Measurements from ENCODE around the gene CCDC152.
A peak's percentile ranks its signal among the peaks of the same experiment; 100 is the strongest.

Gene CCDC152

DNA sequence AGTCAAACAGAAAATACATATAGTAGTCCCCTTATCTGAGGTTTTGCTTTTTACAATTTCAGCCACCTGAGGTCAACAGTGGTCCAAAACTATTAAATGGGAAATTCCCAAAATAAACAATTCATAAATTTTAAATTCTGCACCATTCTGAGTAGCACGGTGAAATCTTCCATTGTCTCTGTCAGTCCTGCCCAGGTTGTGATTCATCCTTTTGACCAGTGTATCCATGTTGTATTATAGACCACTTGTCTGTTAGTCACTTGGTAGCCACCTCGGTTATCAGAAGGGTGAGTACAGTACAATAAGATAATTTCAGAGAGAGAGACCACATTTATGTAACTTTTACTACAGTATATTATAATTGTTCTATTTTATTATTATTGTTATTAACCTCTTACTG lies 2.8 kb downstream of the CCDC152 start:
- TF ChIP-seq, protein P1, sequence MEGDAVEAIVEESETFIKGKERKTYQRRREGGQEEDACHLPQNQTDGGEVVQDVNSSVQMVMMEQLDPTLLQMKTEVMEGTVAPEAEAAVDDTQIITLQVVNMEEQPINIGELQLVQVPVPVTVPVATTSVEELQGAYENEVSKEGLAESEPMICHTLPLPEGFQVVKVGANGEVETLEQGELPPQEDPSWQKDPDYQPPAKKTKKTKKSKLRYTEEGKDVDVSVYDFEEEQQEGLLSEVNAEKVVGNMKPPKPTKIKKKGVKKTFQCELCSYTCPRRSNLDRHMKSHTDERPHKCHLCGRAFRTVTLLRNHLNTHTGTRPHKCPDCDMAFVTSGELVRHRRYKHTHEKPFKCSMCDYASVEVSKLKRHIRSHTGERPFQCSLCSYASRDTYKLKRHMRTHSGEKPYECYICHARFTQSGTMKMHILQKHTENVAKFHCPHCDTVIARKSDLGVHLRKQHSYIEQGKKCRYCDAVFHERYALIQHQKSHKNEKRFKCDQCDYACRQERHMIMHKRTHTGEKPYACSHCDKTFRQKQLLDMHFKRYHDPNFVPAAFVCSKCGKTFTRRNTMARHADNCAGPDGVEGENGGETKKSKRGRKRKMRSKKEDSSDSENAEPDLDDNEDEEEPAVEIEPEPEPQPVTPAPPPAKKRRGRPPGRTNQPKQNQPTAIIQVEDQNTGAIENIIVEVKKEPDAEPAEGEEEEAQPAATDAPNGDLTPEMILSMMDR (conservative IDR thresholded peaks at IDR 0.05), result no peak
- TF ChIP-seq ZFX (IDR thresholded peaks at IDR 0.05), result no peak
- H3K27ac ChIP-seq, result no peak overlapping the region

DNA sequence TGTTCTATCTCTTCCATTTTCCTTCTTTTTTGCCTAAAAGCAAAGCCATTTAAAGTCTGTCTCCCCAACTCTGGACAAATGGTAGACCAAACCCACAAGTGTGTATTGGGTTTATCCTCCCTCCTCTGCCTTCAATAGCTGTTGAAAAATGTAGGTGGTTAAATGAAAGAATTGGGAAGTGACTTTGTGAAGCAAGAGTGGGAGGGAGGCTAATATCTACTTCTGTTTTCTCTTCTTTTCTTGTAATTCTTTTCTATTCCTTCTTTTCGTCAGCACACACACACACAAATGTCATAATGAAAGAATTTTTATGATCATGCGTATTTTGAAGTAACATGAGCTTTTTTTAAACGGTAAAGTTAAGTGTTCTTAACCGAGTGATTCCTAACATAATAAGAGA lies 3.8 kb downstream of the CCDC152 start:
- no peak for TF ChIP-seq ZFX (IDR thresholded peaks at IDR 0.05)
- TF ChIP-seq, protein P1 (conservative IDR thresholded peaks at IDR 0.05), result no peak
- no peak overlapping the region for H3K27ac ChIP-seq

DNA sequence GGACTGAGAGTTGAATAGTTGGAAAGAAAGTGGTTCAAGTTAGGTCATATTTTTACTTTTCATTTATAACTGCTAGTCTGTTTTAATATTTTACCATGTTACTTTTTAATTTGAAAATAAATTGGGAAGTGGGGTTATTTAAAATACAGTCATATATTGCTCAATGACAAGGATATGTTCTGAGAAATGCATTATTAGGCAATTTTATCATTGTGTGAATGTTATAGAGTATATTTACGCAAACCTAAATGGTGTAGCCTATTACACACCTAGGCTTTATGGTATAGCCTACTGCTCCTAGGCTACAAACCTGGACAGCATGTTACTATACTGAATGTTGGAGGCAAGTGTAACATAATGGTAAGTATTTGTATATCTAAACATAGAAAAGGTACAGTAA lies 5.2 kb downstream of the CCDC152 start:
- TF ChIP-seq ZFX (IDR thresholded peaks at IDR 0.05), result no peak
- TF ChIP-seq, protein P1 (conservative IDR thresholded peaks at IDR 0.05), result no peak
- no peak overlapping the region for H3K27ac ChIP-seq

DNA sequence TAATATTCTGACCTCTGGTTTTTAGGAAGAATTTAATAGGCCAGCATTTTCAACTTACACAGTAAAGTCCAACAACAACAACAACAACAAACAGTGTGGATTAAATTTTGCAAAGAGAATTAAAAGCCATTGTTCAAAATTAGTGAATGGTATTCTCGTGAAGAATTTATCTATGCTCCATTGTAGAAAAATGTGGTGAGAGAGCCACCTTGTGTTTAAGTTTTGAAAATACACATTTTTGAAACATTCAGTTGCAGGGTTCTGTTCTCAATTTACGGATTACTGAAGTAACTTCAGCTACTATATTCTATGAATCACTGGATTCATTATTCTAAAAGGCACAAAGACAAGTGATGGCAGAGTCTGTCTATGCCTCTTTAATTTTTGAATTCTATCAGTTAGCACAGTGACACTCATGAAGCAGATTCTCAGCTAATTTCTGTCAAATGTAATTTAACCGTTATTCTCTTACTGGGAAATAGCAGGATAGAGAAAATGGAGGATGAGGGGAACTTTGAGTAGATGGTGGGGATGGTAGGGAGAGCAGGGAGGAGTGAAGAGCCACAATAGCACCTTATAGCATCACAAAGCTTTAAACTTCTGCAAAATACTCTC lies 11.0 kb downstream of the CCDC152 start:
- no peak overlapping the region for H3K27ac ChIP-seq
- TF ChIP-seq ZFX (IDR thresholded peaks at IDR 0.05), result no peak
- TF ChIP-seq, protein P1 (conservative IDR thresholded peaks at IDR 0.05), result peak; percentile 76

DNA sequence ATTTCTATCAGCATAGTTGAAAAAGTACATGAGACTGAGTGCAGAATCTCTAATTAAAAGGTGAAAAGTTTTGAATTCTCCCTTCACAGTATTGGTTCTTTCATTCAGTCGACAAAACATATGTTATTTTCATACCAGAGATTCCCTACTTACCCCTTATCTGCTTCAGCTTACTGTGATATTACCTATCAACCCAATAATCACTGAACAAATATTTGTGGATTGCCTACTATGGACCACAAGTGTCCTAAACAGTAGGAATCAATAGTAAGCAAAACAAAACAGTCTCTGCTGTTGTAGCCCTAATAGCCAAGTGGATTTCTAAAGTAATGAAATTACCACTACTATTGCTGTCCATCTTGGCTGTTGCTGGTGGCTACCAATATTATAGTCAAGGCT lies 11.5 kb downstream of the CCDC152 start:
- no peak overlapping the region for H3K27ac ChIP-seq
- TF ChIP-seq ZFX (IDR thresholded peaks at IDR 0.05), result no peak
- TF ChIP-seq, protein P1 (conservative IDR thresholded peaks at IDR 0.05), result no peak

DNA sequence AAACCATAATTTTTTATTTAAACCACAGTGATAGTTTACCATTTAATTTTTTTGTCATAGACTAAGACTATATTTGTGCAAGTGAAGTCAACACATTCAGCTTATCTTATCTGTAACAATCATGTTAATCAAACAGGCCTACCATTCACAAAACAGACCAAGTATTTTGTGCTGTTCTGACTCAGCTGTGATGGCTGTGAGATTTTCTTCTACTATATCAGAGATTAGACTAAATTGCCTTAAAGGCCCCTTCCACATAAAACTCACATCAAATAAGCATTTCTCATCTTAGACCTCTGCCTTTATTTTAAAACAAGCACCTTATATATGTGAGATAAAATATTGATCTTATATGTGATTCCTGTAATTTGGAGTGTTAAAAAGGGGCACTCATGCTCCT lies 13.4 kb downstream of the CCDC152 start:
- no peak for TF ChIP-seq ZFX (IDR thresholded peaks at IDR 0.05)
- TF ChIP-seq, protein P1 (conservative IDR thresholded peaks at IDR 0.05), result no peak
- H3K27ac ChIP-seq, result no peak overlapping the region

DNA sequence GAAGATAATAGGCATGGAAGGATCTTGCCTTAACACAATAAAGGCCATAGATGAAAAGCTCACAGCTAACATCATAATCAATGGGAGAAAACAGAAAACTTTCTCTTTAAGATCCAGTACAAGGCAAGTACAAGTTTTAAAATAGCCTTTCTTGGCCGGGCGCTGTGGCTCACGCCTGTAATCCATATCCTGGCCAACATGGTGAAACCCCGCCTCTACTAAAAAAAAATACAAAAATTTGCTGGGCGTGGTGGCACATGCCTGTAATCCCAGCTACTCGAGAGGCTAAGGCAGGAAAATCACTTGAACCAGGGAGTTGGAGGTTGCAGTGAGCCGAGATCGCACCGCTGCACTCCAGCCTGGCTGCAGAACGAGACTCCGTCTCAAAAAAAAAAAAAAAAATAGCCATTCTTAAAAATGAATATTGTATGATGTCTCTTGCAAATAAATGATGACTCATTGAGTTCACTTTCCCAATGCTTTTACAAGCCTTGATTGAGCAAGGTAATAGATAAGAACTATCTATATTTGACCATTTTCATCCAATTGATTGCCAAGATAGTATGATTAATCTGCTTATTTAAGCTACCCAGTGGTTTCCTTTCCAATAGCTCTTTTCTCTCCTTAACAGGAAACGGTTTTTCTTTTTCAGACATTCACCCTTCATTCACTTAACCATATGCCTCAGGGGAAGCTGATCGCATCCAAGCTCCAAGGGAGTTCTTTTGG lies 15.8 kb downstream of the CCDC152 start:
- TF ChIP-seq, protein P1 (conservative IDR thresholded peaks at IDR 0.05), result no peak
- no peak for TF ChIP-seq ZFX (IDR thresholded peaks at IDR 0.05)
- peak overlapping the region; percentile 42 for H3K27ac ChIP-seq

All from C4-2B (cell line).